Astrocyte of the cerebellum (primary cell): ENCODE data around the gene MDFI.

Experiments
- DNase-seq: peaks from one replicate; pipeline ENCODE4 v3.0.0-alpha.2; 2011; ENCODE audit warnings: low read depth
- H3K4me3 ChIP-seq: 2 replicates; pipeline ENCODE4 v1.5.1; 2011; ENCODE audit warnings: mild to moderate bottlenecking, low read depth, low read length, moderate library complexity
- CTCF ChIP-seq: IDR thresholded peaks from 2 replicates; pipeline ENCODE4 v1.5.1; 2012; ENCODE audit warnings: low read length, low read depth, moderate library complexity, mild to moderate bottlenecking; ENCODE audit errors: missing control alignments
- in situ Hi-C: cut with HindIII; loops from 2 replicates; pipeline ENCODE4 v1.10.0; 2017; ENCODE audit warnings: low sequenced_read_pairs

MDFI gene

DNA sequence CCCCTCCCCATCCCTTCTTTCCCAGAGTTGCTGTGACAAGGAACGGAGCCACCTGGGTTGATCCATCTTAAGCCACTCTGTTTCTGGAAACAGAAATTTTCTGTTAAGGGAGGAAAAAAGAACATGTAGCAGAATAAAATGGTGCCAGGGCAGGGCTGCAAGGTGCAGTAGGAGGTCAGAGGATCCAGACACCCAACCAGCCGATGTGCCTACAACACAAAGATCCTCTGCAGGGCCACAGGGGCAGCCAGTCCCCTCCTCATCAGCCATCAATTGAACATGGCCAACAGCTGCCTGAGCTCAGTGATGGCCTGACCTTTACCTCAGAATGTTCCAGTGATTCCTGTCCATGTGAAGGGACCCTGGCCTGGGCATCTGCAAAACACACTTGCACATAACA, 11.9 kb downstream of the MDFI start:
- DNase-seq, result no peak
- TF ChIP-seq CTCF, result no peak
- no peak overlapping the region for H3K4me3 ChIP-seq
- in situ Hi-C loops, result no loop called here

DNA sequence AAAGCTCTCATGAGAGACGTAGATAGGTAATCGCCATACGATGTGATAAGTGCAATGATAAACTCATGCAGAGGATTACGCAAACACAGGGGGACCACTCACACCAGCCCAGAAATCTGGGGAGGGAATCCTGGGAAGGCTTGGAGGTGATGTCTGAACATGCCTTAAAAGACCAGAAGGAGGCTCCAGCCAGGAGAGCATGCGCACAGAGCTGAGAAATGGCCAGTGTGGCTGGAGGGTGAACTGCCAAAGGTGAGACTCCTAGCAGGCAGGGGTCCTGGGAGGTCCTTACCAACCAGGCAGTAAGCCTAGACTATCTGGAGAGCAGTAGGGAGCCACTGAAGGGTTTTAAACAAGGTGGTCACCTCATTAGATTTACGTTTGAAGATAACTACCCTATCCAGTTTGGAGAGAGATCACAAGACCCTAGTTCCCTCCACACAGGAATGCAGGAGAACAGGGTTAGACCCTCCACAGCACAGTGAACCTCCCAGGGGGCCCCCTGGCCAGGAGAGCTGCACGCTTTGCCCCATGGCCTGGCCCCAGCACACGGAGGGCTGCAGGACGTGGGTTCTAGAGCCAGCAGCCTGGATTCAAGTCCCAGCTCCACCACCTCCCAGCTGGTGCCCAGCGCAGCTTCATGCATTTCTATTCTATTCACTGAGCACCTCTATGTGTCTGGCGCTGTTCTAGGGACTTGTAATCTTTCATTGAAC, 13.1 kb downstream of the MDFI start:
- no peak overlapping the region for H3K4me3 ChIP-seq
- no peak for TF ChIP-seq CTCF
- DNase-seq, result no peak
- in situ Hi-C loops, result no loop called here

GRCh38 chr6:41651962-41652657, 13.8 kb downstream of the MDFI start:
- H3K4me3 ChIP-seq, result no peak overlapping the region
- in situ Hi-C loops, result no loop called here
- TF ChIP-seq CTCF, result no peak
- DNase-seq, result no peak

DNA sequence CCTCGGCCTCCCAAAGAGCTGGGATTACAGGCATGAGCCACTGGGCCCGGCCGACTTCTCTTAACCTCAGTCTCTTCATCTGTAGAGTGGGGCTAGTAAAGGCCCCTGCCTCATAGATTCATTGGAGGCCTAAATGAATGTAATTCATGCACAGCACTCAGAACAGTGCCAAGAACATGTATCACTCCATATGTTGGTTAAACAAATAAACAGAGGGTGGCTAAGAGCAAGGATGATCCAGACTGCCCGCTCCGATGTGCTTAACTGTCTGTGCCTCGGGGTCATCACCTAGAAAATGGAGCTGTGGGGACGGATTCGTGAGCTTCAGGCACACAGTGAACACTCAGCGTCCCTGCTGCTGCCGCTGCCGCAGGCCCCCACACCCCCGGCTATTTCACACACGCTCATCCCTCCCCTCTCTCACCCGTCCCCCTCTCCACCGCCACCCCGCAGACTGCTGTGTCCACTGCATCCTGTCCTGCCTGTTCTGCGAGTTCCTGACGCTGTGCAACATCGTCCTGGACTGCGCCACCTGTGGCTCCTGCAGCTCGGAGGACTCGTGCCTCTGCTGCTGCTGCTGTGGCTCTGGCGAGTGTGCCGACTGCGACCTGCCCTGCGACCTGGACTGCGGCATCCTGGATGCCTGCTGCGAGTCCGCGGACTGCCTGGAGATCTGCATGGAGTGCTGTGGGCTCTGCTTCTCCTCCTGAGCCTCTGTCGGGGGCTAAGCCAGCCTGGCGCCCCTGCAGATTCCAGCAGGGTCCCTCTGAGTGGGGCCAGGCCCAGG, 14.8 kb downstream of the MDFI start:
- no peak for TF ChIP-seq CTCF
- no peak overlapping the region for H3K4me3 ChIP-seq
- in situ Hi-C loops, result no loop called here
- DNase-seq, result no peak

DNA sequence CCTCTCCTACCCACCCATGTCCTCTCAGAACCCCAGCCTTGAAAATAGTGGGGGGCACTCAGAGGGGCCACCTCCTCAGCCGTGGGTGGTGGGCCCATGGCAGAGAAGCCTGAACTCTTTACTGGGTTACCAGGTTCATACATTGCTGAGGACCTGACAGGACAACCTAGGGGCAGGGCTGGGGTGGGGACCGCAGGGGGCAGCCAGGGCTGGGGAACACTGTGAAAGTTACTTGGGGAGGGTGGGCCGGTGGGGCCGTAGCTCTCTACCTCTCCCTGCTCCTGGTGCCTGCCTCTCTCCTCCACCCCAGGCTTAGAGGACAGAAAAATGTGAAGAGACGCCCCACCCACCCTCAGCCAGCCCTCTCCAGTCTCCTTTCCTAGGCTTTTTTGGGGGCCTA, 15.4 kb downstream of the MDFI start:
- H3K4me3 ChIP-seq, result no peak overlapping the region
- in situ Hi-C loops, result no loop called here
- no peak for DNase-seq
- no peak for TF ChIP-seq CTCF

- DNase-seq, result no peak
- no peak for TF ChIP-seq CTCF
- in situ Hi-C loops, result no loop called here
- H3K4me3 ChIP-seq, result no peak overlapping the region
Observed at GRCh38 chr6:41654151-41654697, 16.0 kb downstream of the MDFI start.
